OCI-LY3 (cell line): ENCODE measurements around the gene TEX264.

Experiments used
- CTCF ChIP-seq: fragments of 200-600, 300-600 bp; sonication (generic); IDR thresholded peaks from 2 replicates; pipeline ENCODE4 v1.5.1; 2014; ENCODE audit warnings: antibody characterized with exemption, low read length, low read depth
- EZH2phosphoT487 ChIP-seq: fragments of 200-600 bp; shearing (Covaris generic); IDR thresholded peaks from 2 replicates; pipeline ENCODE4 v1.6.1; 2018; ENCODE audit warnings: antibody characterized with exemption, mixed run types, low read depth

GRCh38 chr3:51677358-51677757 lies 6.3 kb downstream of the TEX264 start:
- TF ChIP-seq CTCF = no peak
- no peak for TF ChIP-seq EZH2phosphoT487
